Stimulated activated CD4-positive, alpha-beta T cell treated with anti-CD3 and anti-CD28 coated beads, Interleukin-2, amount 100 ng/mL, for 24 hours (primary cell): ENCODE data around the gene ITPK1.

ENCODE experiments used
- DNase-seq, 2 donors: peaks; one replicate each; pipeline ENCODE4 v3.0.0-alpha.2; 2020

Gene ITPK1

GRCh38 chr14:92931681-92932447 is 183.9 kb downstream of the ITPK1 start:
- DNase-seq: no peak

GRCh38 chr14:92930737-92931602 is 184.8 kb downstream of the ITPK1 start:
- no peak for DNase-seq

GRCh38 chr14:92929689-92930608 is 185.8 kb downstream of the ITPK1 start:
- no peak for DNase-seq

GRCh38 chr14:92928961-92929688 is 186.6 kb downstream of the ITPK1 start:
- DNase-seq: no peak

GRCh38 chr14:92928258-92928629 is 187.5 kb downstream of the ITPK1 start:
- DNase-seq: no peak

- no peak for DNase-seq
Measured at GRCh38 chr14:92927349-92928257, 188.1 kb downstream of the ITPK1 start.

GRCh38 chr14:92926931-92927330 is 188.8 kb downstream of the ITPK1 start:
- DNase-seq: no peak

GRCh38 chr14:92926180-92926845 is 189.4 kb downstream of the ITPK1 start:
- DNase-seq: no peak

GRCh38 chr14:92925446-92925845 is 190.3 kb downstream of the ITPK1 start:
- no peak for DNase-seq

GRCh38 chr14:92924247-92924646 is 191.5 kb downstream of the ITPK1 start:
- no peak for DNase-seq

GRCh38 chr14:92923744-92924103 is 192.0 kb downstream of the ITPK1 start:
- no peak for DNase-seq

GRCh38 chr14:92922883-92923743 is 192.6 kb downstream of the ITPK1 start, which contains the start of gene CHGA:
TSS of gene CHGA (plus strand) at chr14:92923150. CDS start at chr14:92923360, 210 bp downstream.
- DNase-seq: peak; percentile 51 to 60

- DNase-seq: no peak
Measured at GRCh38 chr14:92922155-92922735, 193.5 kb downstream of the ITPK1 start.

GRCh38 chr14:92920001-92920400 is 195.7 kb downstream of the ITPK1 start:
- DNase-seq: no peak

- DNase-seq: no peak
Measured at GRCh38 chr14:92917956-92918355, 197.8 kb downstream of the ITPK1 start.

GRCh38 chr14:92917041-92917940 is 198.4 kb downstream of the ITPK1 start:
- DNase-seq: no peak

GRCh38 chr14:92916201-92916600 is 199.5 kb downstream of the ITPK1 start:
- no peak for DNase-seq

GRCh38 chr14:92914087-92914656 is 201.6 kb downstream of the ITPK1 start:
- peak; percentile 43 to 53 for DNase-seq
